ENCODE measurements around the gene HSD17B11.
"Not testable (repeated sequence)": the region's sequence is repeated elsewhere in the genome, so short reads cannot be mapped to it uniquely, and the experiment has no call there.

The HSD17B11 gene

DNA sequence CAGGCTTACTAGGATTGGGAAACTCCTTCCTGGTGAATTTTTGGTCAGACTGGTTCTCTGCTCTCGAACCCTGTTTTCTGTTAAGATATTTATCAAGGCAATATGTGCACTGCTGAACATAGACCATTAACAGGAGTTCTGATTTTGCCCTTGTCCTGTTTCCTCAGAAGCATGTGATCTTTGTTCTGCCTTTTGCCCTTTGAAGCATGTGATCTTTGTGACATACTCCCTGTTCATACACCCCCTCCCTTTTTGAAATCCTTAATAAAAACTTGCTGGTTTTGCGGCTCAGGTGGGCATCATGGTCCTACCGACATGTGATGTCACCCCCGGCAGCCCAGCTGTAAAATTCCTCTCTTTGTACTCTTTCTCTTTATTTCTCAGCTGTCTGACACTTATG is 27.4 kb upstream of the HSD17B11 start:
- H3K27me3 ChIP-seq (ENCODE audit: insufficient read depth, low read length); H3K36me3 ChIP-seq (ENCODE audit: control insufficient read depth in 1 of 2, insufficient read depth in 2 of 2, low read length in 2 of 2); H3K4me3 ChIP-seq (ENCODE audit: low read depth, low read length); H3K23ac ChIP-seq (ENCODE audit: low read length); H3K79me1 ChIP-seq (ENCODE audit: low read length); H3K18ac ChIP-seq (ENCODE audit: low read length); H2AFZ ChIP-seq (ENCODE audit: insufficient read depth, low read length, poor library complexity); H3K14ac ChIP-seq (ENCODE audit: low read length); H3K27ac ChIP-seq (ENCODE audit: low read depth, low read length); H2BK120ac ChIP-seq (ENCODE audit: insufficient read depth, low read length, poor library complexity); H4K91ac ChIP-seq (ENCODE audit: low read depth, low read length); H2BK12ac ChIP-seq (ENCODE audit: low read length); H3K4ac ChIP-seq (ENCODE audit: low read depth, low read length); H3K4me1 ChIP-seq (ENCODE audit: control insufficient read depth in 1 of 2, insufficient read depth in 2 of 2, low read length in 2 of 2); H4K12ac ChIP-seq (ENCODE audit: low read depth, low read length); H3K79me2 ChIP-seq (ENCODE audit: control insufficient read depth, insufficient read depth, low read length, poor library complexity); DNase-seq; H2AK5ac ChIP-seq (ENCODE audit: low read length); H2BK5ac ChIP-seq (ENCODE audit: low read depth, low read length, poor library complexity); H4K8ac ChIP-seq (ENCODE audit: low read depth, low read length); H3K9me3 ChIP-seq (ENCODE audit: insufficient read depth, low read depth, low read length); H3K4me2 ChIP-seq (ENCODE audit: low read length); H3K9ac ChIP-seq (ENCODE audit: low read length): not testable (repeated sequence)
- no CpG with 5 or more reads among the region's 4 CpGs for WGBS (ENCODE audit: extremely low coverage, insufficient coverage, insufficient read length)

- WGBS (ENCODE audit: extremely low coverage, insufficient coverage, insufficient read length): no CpG with 5 or more reads among the region's 3 CpGs
- H3K4ac ChIP-seq (ENCODE audit: low read depth, low read length): no peak overlapping the region
- peaks cover 1% of the 10 kb centered on the region for H3K79me2 ChIP-seq (ENCODE audit: control insufficient read depth, insufficient read depth, low read length, poor library complexity)
Observed at GRCh38 chr4:87416965-87417364, 26.0 kb upstream of the HSD17B11 start.

DNA sequence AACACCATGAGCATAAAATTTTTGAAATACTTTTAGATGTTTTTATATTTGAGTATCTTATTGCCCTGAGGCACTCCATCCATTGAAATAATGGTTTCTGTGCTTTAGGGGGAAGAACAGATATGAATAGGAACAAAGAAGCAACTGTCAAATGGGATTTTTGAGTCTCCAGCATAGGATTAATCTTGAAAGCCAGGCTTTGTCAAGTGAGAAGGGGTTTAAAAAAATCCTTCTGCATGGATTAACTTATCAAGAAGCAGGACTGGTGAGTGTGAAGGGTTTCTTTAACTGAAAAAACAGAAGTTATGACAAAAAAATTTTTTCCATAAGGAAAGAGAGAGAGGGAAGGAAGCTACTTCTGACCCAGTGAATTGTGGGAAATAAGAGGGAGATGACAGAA is 23.8 kb upstream of the HSD17B11 start:
- no peak overlapping the region for H3K4me2 ChIP-seq (ENCODE audit: low read length)
- no peak overlapping the region for H3K4me3 ChIP-seq (ENCODE audit: low read depth, low read length)
- H2AFZ ChIP-seq (ENCODE audit: insufficient read depth, low read length, poor library complexity): no peak overlapping the region
- no peak overlapping the region for H4K8ac ChIP-seq (ENCODE audit: low read depth, low read length)
- no peak overlapping the region for H4K12ac ChIP-seq (ENCODE audit: low read depth, low read length)
- H2BK120ac ChIP-seq (ENCODE audit: insufficient read depth, low read length, poor library complexity): no peak overlapping the region
- no peak overlapping the region for H2BK12ac ChIP-seq (ENCODE audit: low read length)
- no peaks in the 10 kb centered on the region for H3K36me3 ChIP-seq (ENCODE audit: control insufficient read depth in 1 of 2, insufficient read depth in 2 of 2, low read length in 2 of 2)
- DNase-seq: no peak
- peaks cover 1% of the 10 kb centered on the region for H3K79me1 ChIP-seq (ENCODE audit: low read length)
- no peak overlapping the region for H4K91ac ChIP-seq (ENCODE audit: low read depth, low read length)
- H3K23ac ChIP-seq (ENCODE audit: low read length): no peak overlapping the region
- H3K27me3 ChIP-seq (ENCODE audit: insufficient read depth, low read length): no peaks in the 10 kb centered on the region
- no peak overlapping the region for H3K18ac ChIP-seq (ENCODE audit: low read length)
- H3K9ac ChIP-seq (ENCODE audit: low read length): no peak overlapping the region
- no peaks in the 10 kb centered on the region for H3K9me3 ChIP-seq (ENCODE audit: insufficient read depth, low read depth, low read length)
- no peak overlapping the region for H2AK5ac ChIP-seq (ENCODE audit: low read length)
- no peaks in the 10 kb centered on the region for H3K79me2 ChIP-seq (ENCODE audit: control insufficient read depth, insufficient read depth, low read length, poor library complexity)
- no peak overlapping the region for H3K14ac ChIP-seq (ENCODE audit: low read length)
- H3K4ac ChIP-seq (ENCODE audit: low read depth, low read length): no peak overlapping the region
- H3K27ac ChIP-seq (ENCODE audit: low read depth, low read length): no peak overlapping the region
- H2BK5ac ChIP-seq (ENCODE audit: low read depth, low read length, poor library complexity): no peak overlapping the region
- peaks cover 1 to 3% of the 10 kb centered on the region in 2 experiments for H3K4me1 ChIP-seq (ENCODE audit: control insufficient read depth in 1 of 2, insufficient read depth in 2 of 2, low read length in 2 of 2)

More at GRCh38 chr4:87416965-87417364, 26.0 kb upstream of the HSD17B11 start:
- Histone ChIP-seq H3K9ac (ENCODE audit: low read length) (no peak overlapping the region), H3K4me1 (ENCODE audit: control insufficient read depth in 1 of 2, insufficient read depth in 2 of 2, low read length in 2 of 2) (peaks cover 4% of the 10 kb centered on the region in 2 experiments), H3K14ac (ENCODE audit: low read length) (no peak overlapping the region), H2AFZ (ENCODE audit: insufficient read depth, low read length, poor library complexity) (no peak overlapping the region), H3K4me3 (ENCODE audit: low read depth, low read length) (no peak overlapping the region), H3K27me3 (ENCODE audit: insufficient read depth, low read length) (no peaks in the 10 kb centered on the region), H3K4me2 (ENCODE audit: low read length) (no peak overlapping the region), H2BK120ac (ENCODE audit: insufficient read depth, low read length, poor library complexity) (no peak overlapping the region), H2BK12ac (ENCODE audit: low read length) (no peak overlapping the region), H2BK5ac (ENCODE audit: low read depth, low read length, poor library complexity) (no peak overlapping the region), H4K8ac (ENCODE audit: low read depth, low read length) (no peak overlapping the region), H3K9me3 (ENCODE audit: insufficient read depth, low read depth, low read length) (no peaks in the 10 kb centered on the region), H4K12ac (ENCODE audit: low read depth, low read length) (no peak overlapping the region), H4K91ac (ENCODE audit: low read depth, low read length) (no peak overlapping the region), H3K18ac (ENCODE audit: low read length) (no peak overlapping the region), H3K79me1 (ENCODE audit: low read length) (peaks cover 2% of the 10 kb centered on the region), H3K23ac (ENCODE audit: low read length) (no peak overlapping the region), H3K36me3 (ENCODE audit: control insufficient read depth in 1 of 2, insufficient read depth in 2 of 2, low read length in 2 of 2) (no peaks in the 10 kb centered on the region), H2AK5ac (ENCODE audit: low read length) (no peak overlapping the region), H3K27ac (ENCODE audit: low read depth, low read length) (no peak overlapping the region)
- DNase-seq: no peak

DNA sequence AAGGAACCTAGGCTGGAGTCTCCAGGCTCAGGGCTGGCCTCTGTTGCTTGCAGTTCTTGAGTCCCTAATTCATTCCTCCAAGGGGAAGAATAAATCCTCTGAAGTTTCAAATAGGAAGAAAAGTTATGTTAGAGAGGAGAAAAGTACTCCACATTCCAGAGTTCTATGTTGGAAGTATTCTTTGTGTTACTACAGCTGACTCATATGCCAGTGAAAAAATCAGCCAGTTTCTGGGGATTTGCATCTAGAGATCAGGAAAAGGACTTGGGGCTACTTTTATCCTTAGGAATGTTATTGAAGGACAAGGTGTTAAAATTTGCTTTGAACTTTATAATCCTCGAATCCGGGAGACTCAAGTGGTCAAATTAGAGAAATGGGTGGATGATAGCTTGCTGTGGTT is 19.7 kb upstream of the HSD17B11 start:
- Histone ChIP-seq H2BK5ac (ENCODE audit: low read depth, low read length, poor library complexity) (no peak overlapping the region), H3K36me3 (ENCODE audit: control insufficient read depth in 1 of 2, insufficient read depth in 2 of 2, low read length in 2 of 2) (no peaks in the 10 kb centered on the region), H3K9ac (ENCODE audit: low read length) (no peak overlapping the region), H4K91ac (ENCODE audit: low read depth, low read length) (peak overlapping the region; percentile 65), H3K27me3 (ENCODE audit: insufficient read depth, low read length) (no peaks in the 10 kb centered on the region), H4K8ac (ENCODE audit: low read depth, low read length) (no peak overlapping the region), H4K12ac (ENCODE audit: low read depth, low read length) (no peak overlapping the region), H3K14ac (ENCODE audit: low read length) (no peak overlapping the region), H3K9me3 (ENCODE audit: insufficient read depth, low read depth, low read length) (no peaks in the 10 kb centered on the region), H2BK120ac (ENCODE audit: insufficient read depth, low read length, poor library complexity) (peak overlapping the region; percentile 69), H2BK12ac (ENCODE audit: low read length) (peak overlapping the region; percentile 87), H2AK5ac (ENCODE audit: low read length) (no peak overlapping the region), H2AFZ (ENCODE audit: insufficient read depth, low read length, poor library complexity) (no peak overlapping the region), H3K4me3 (ENCODE audit: low read depth, low read length) (no peak overlapping the region), H3K23ac (ENCODE audit: low read length) (no peak overlapping the region), H3K18ac (ENCODE audit: low read length) (no peak overlapping the region), H3K4me1 (ENCODE audit: control insufficient read depth in 1 of 2, insufficient read depth in 2 of 2, low read length in 2 of 2) (peaks cover 3 to 7% of the 10 kb centered on the region in 2 experiments), H3K27ac (ENCODE audit: low read depth, low read length) (peak overlapping the region; percentile 51), H3K79me1 (ENCODE audit: low read length) (peaks cover 3% of the 10 kb centered on the region), H3K79me2 (ENCODE audit: control insufficient read depth, insufficient read depth, low read length, poor library complexity) (no peaks in the 10 kb centered on the region), H3K4ac (ENCODE audit: low read depth, low read length) (peak overlapping the region; percentile 80), H3K4me2 (ENCODE audit: low read length) (no peak overlapping the region)
- WGBS (ENCODE audit: extremely low coverage, insufficient coverage, insufficient read length): no CpG with 5 or more reads among the region's 2 CpGs
- no peak for DNase-seq

Measured in trophoblast cell (in vitro differentiated cells and primary cell).